B cell (primary cell): ENCODE measurements around the gene DCUN1D2.

Source experiments
- EZH2 ChIP-seq: IDR thresholded peaks from 2 replicates; pipeline ENCODE4 v1.6.1; 2012; ENCODE audit warnings: borderline replicate concordance, low read depth, mild to moderate bottlenecking, moderate library complexity, low read length; ENCODE audit not compliant: insufficient read depth, poor library complexity, severe bottlenecking
- TF ChIP-seq, protein P1 (sequence below): fragments of 200-600 bp; IDR thresholded peaks from one replicate; pipeline ENCODE4 v1.8.0; 2022; ENCODE audit warnings: antibody characterized with exemption, mild to moderate bottlenecking

- TF ChIP-seq, protein P1, sequence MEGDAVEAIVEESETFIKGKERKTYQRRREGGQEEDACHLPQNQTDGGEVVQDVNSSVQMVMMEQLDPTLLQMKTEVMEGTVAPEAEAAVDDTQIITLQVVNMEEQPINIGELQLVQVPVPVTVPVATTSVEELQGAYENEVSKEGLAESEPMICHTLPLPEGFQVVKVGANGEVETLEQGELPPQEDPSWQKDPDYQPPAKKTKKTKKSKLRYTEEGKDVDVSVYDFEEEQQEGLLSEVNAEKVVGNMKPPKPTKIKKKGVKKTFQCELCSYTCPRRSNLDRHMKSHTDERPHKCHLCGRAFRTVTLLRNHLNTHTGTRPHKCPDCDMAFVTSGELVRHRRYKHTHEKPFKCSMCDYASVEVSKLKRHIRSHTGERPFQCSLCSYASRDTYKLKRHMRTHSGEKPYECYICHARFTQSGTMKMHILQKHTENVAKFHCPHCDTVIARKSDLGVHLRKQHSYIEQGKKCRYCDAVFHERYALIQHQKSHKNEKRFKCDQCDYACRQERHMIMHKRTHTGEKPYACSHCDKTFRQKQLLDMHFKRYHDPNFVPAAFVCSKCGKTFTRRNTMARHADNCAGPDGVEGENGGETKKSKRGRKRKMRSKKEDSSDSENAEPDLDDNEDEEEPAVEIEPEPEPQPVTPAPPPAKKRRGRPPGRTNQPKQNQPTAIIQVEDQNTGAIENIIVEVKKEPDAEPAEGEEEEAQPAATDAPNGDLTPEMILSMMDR, result no peak
- TF ChIP-seq EZH2, result no peak
Measured at GRCh38 chr13:113500530-113501265, 10.2 kb upstream of the DCUN1D2 start.
